AG10803 (cell line): ENCODE results near the gene TTLL5.
A peak's percentile ranks its signal among the peaks of the same experiment; 100 is the strongest.

Experiments used
- DNase-seq: peaks from one replicate; pipeline ENCODE4 v3.0.0; 2010; ENCODE audit warnings: low read depth
- H3K4me3 ChIP-seq: 2 replicates; pipeline ENCODE4 v1.5.1; 2011; ENCODE audit warnings: mild to moderate bottlenecking, low read length, control low read depth
- TF ChIP-seq, protein P1 (sequence below): conservative IDR thresholded peaks from 2 replicates; pipeline ENCODE4 v1.5.1; 2011; ENCODE audit warnings: mild to moderate bottlenecking, low read length, control low read depth, inconsistent platforms

The TTLL5 gene

GRCh38 chr14:75658957-75659356 is 2.1 kb upstream of the TTLL5 start:
- TF ChIP-seq, protein P1, sequence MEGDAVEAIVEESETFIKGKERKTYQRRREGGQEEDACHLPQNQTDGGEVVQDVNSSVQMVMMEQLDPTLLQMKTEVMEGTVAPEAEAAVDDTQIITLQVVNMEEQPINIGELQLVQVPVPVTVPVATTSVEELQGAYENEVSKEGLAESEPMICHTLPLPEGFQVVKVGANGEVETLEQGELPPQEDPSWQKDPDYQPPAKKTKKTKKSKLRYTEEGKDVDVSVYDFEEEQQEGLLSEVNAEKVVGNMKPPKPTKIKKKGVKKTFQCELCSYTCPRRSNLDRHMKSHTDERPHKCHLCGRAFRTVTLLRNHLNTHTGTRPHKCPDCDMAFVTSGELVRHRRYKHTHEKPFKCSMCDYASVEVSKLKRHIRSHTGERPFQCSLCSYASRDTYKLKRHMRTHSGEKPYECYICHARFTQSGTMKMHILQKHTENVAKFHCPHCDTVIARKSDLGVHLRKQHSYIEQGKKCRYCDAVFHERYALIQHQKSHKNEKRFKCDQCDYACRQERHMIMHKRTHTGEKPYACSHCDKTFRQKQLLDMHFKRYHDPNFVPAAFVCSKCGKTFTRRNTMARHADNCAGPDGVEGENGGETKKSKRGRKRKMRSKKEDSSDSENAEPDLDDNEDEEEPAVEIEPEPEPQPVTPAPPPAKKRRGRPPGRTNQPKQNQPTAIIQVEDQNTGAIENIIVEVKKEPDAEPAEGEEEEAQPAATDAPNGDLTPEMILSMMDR = no peak

GRCh38 chr14:75660238-75660629 is 812 bp upstream of the TTLL5 start:
- no peak for DNase-seq
- TF ChIP-seq, protein P1 = no peak
- peak overlapping the region; percentile 94 for H3K4me3 ChIP-seq

More at GRCh38 chr14:75658957-75659356, 2.1 kb upstream of the TTLL5 start:
- no peak overlapping the region for H3K4me3 ChIP-seq
- DNase-seq = no peak

- peak overlapping the region; percentile 94 for H3K4me3 ChIP-seq
- no peak for DNase-seq
- TF ChIP-seq, protein P1 = no peak
Measured at GRCh38 chr14:75661499-75661814, 411 bp downstream of the TTLL5 start.

- TF ChIP-seq, protein P1 = no peak
- DNase-seq = no peak
- no peak overlapping the region for H3K4me3 ChIP-seq
Measured at GRCh38 chr14:75662966-75663365, 1.9 kb downstream of the TTLL5 start.

GRCh38 chr14:75667099-75667765 is 6.2 kb downstream of the TTLL5 start:
- TF ChIP-seq, protein P1 = no peak
- H3K4me3 ChIP-seq = no peak overlapping the region
- DNase-seq = no peak

DNA sequence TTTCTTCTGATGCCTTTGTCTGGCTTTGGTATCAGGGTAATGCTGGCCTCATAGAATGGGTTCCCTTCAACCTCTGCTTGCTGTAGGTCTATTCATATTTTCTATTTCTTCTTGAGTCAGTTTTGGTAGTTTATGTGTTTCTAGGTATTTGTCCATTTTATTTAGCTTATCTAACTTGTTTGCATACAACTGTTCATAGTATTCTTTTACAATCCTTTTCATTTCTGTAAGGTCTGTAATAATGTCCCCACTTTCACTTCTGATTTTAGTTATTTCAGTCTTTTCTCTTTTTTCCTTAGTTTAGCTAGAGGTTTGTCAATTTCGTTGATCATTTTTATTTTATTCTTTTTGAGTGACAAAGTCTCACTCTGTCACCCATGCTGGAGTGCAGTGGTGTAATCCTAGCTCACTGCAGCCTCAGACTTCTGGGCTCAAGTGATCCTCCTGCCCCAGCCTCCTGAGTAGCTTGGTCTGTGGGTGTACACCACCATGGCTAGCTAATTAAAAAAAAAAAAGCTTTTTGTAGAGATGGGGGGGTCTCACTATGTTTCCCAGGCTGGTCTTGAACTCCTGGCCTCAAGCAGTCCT is 11.7 kb downstream of the TTLL5 start:
- TF ChIP-seq, protein P1 = no peak
- DNase-seq = no peak
- no peak overlapping the region for H3K4me3 ChIP-seq

DNA sequence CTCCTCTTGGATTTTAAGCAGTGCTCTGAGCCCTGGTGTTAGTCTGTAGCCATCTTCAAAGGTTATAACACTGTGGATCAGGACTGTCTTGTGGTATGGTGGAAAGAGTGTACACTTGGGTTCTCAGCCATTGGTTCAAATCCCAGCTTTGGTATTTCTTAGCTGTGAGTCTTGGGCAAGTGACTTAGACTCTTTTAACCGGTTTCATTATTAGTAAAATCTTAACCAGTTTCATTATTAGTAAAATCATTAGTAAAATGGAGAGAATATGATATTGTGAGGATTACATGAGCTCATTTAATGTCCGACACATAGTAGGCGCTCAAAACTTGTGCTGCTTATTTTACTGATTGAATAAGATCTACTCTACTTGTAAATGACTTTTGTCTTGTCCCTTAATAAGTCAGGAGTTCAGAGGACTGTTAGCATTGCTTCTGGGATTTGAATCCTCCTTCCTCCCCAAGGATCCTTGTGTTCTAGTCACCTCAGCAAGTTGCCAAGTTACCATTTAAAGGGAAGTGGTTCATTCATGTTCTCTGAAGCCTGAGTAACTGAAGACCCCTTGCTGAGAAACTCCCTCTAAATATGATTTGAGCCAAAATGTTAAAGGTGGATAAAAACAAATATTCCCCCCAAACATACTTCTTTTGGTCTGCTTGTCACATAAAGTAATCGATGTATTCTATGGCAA is 12.4 kb downstream of the TTLL5 start:
- no peak for DNase-seq
- H3K4me3 ChIP-seq = no peak overlapping the region
- TF ChIP-seq, protein P1 = no peak
